D721Med (cell line): ENCODE results near the gene CDH26.

Source experiments
- DNase-seq: peaks from one replicate; pipeline ENCODE4 v3.0.0; 2011; ENCODE audit warnings: low spot score; ENCODE audit not compliant: insufficient read length
- FAIRE-seq: peaks from 2 replicates; lab custom pipeline; 2011; peaks lifted over from hg19 to GRCh38; lab: Jason Lieb, UNC
- CTCF ChIP-seq: IDR thresholded peaks from 2 replicates; pipeline ENCODE4 v1.5.1; 2012; ENCODE audit warnings: mild to moderate bottlenecking, control low read depth; ENCODE audit not compliant: insufficient read depth; ENCODE audit errors: missing control alignments

The CDH26 gene

DNA sequence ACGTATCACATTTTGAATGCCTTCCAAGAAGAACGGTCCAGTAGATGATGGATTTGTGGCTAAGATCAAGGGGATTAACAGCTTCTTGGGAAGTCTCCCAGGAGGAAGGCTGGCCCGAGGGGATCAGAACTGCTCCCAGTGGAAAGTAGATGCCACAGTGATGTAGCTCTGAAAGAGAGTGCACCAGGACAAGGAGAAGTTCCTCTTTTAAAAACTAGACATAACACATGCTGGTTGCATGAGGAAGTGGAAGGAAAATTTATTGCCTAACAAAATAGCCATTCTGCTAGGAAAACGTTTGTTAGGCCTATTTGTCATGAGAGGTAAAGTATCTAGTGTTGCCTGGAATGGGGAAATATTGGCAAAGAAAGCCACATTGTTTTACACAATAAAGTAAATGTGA is 87.8 kb downstream of the CDH26 start:
- FAIRE-seq (no peak), DNase-seq (no peak)
- no peak for TF ChIP-seq CTCF

GRCh38 chr20:60046436-60046835 is 88.2 kb downstream of the CDH26 start:
- FAIRE-seq (no peak), DNase-seq (no peak)
- no peak for TF ChIP-seq CTCF

- FAIRE-seq (no peak), DNase-seq (no peak)
Measured at GRCh38 chr20:60046860-60047259, 88.6 kb downstream of the CDH26 start.

DNA sequence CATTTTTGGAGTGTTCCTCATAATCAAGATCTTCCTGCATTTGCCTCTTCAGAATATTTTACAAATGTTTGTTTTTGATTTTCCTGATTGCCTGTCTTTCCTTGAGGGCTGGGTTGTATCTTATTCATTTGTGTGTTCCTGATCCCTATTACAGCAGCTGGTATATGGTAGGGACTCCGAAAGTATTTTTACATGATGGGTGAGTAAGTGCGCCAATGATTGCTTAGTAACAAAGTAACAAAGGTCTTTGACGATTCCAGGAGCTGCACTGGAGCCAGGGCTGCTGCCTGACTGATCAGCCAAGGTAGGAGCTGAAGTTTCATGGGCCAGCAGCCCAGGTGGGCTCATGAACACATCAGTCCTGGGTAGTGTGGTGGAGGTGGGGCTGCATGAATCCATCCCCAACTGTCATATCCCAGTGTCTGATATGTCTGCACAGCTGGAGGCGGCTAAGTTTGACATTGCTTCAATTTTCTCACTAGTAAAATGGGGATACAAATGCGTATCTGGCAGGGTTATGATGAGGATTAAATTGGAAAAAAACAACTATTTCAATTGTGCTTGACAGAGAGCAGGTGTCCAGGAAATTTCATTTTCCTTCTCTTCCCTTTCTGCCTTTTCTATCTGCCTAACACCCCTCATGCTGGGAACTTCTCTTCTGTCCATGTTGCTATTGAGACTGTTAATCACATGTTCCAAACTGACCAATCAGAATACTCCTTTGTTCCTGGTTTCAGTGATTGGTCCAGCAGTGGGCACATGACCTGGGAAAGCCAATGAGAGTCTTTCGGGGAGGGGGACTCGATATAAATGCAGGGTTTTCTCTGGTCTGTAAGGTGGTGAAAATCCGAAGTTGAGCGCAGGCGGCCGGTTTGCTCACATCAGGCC is 90.7 kb downstream of the CDH26 start:
- no peak for DNase-seq

More at GRCh38 chr20:60046860-60047259, 88.6 kb downstream of the CDH26 start:
- no peak for TF ChIP-seq CTCF

DNA sequence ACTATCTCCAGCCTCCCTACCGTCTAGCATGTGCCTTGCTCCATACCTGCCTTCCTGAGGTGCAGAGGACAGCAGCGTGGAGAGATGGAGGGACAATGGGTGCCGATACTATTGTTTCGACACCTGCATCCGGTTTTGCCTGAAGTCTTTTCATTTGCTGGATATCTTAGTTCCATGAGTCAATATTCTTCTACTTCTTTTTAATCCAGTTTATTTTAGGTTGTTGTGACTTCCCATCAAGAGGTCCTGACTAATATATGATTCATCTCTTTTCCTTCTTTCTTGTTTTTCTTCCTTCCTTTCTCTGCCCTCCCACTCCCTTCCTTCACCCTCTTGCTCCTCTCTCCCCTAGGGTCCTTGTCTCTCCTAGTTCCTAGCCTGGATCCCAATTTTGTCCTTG is 91.4 kb downstream of the CDH26 start:
- no peak for FAIRE-seq
- DNase-seq, result no peak

More for the DNA sequence above, 90.7 kb downstream of the CDH26 start:
- TF ChIP-seq CTCF, result no peak
- no peak for FAIRE-seq

DNA sequence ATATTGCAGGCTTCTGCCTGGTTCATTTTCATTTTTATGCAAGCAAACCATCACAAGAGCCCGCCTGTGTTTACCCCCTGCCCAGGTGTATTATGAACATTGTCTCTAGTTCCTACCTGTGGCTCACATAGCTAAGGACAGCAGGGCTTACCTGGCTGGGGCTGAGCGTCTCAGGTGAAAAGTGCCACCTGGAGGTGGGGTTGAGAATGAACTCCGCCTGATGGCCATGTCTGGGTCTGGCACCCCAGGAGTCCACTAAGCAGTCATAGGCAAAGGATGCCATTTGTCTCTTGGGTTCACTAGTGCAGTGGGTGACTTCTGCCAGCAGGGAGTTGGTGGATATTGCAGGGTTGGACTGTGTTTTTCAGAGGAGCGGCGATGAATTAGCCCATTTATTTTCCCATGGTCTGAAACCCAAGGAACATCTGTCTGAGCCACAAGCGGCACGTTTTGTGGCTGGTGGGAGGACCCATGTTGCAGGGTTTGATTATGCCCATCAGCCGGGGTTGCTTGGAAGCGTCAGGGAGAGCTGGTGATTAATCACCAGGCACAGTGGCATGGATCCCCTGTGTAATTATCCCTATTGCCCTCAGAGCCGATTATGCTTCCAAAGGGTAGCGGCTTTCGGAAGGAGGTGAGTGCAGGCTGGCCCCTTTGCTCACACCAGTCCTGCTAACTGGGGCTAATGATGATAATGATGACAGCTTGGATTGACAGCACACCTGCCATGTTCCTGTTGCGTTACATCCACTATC is 92.1 kb downstream of the CDH26 start:
- peak; percentile 2 for TF ChIP-seq CTCF
- DNase-seq (peak; percentile 61), FAIRE-seq (no peak)

More for the DNA sequence above, 91.4 kb downstream of the CDH26 start:
- no peak for TF ChIP-seq CTCF

- no peak for TF ChIP-seq CTCF
- no peak for DNase-seq
- FAIRE-seq, result no peak
Measured at GRCh38 chr20:60051911-60052310, 93.7 kb downstream of the CDH26 start.
